Thoracic aorta (tissue), 2 donors: Measurements from ENCODE around the gene KCNK6. TPM values are rescaled to one million over a fixed set of nuclear protein-coding genes. Genes with fewer than 3 reads are reported as not detected.
"Not testable (repeated sequence)": the region's sequence is repeated elsewhere in the genome, so short reads cannot be mapped to it uniquely, and the experiment has no call there.

ENCODE experiments used
- ATAC-seq: fragments of 150-250 bp; one replicate; pipeline ENCODE4 v1.8.0; 2017; ENCODE audit warnings: low read depth; ENCODE audit not compliant: insufficient number of reproducible peaks, low FRiP score
- DNase-seq: peaks from one replicate; pipeline ENCODE4 v3.0.0-alpha.2; 2020; ENCODE audit warnings: low spot score
- H3K27ac ChIP-seq, 2 donors: fragments of 200-600 bp; sonication (generic); 1 replicate in 1 of 2; 2 replicates in 1 of 2; pipeline ENCODE4 v1.5.1; 2016; ENCODE audit warnings: mild to moderate bottlenecking in 2 of 2, moderate library complexity in 2 of 2
- H3K27me3 ChIP-seq: fragments of 200-600 bp; sonication (generic); replicated peaks from 2 replicates; pipeline ENCODE4 v1.6.0; 2016; ENCODE audit warnings: mild to moderate bottlenecking; ENCODE audit not compliant: insufficient read depth
- H3K36me3 ChIP-seq: fragments of 200-600 bp; sonication (generic); one replicate; pipeline ENCODE4 v1.5.1; 2016
- H3K4me1 ChIP-seq, 2 donors: fragments of 200-600 bp; sonication (generic); 1 replicate in 1 of 2; 2 replicates in 1 of 2; pipeline versions ENCODE4 v1.5.1 to v1.6.0; 2016; ENCODE audit warnings: low read depth in 2 of 2, mild to moderate bottlenecking in 1 of 2; ENCODE audit not compliant: control insufficient read depth in 1 of 2
- H3K4me3 ChIP-seq: fragments of 200-600 bp; sonication (generic); 2 replicates; pipeline ENCODE4 v1.5.1; 2016; ENCODE audit warnings: mild to moderate bottlenecking
- H3K9me3 ChIP-seq: fragments of 200-600 bp; sonication (generic); 2 replicates; pipeline ENCODE4 v1.5.1; 2016
- CTCF ChIP-seq: fragments of 200-600 bp; sonication (generic); IDR thresholded peaks from one replicate; pipeline ENCODE4 v1.5.1; 2019; ENCODE audit warnings: antibody characterized with exemption
- total RNA-seq, 2 donors: library from RNA; depleted of rRNA; stranded (reverse); fragments of >200 nt; gene quantifications; one replicate each; pipeline versions ENCODE4 v1.1.0 to v1.2.3, GENCODE V29; 2016

The KCNK6 gene
- total RNA-seq, 2 donors from 2014 or later, result 16.1 to 34.3 TPM

GRCh38 chr19:38360839-38361631 is 41.4 kb downstream of the KCNK6 start:
- H3K36me3 ChIP-seq, result no peaks in the 10 kb centered on the region
- no peaks in the 10 kb centered on the region for H3K9me3 ChIP-seq
- no peak for TF ChIP-seq CTCF
- no peak for DNase-seq
- H3K4me3 ChIP-seq, result peak overlapping the region; percentile 82
- no peak for ATAC-seq
- no peaks in the 10 kb centered on the region for H3K27me3 ChIP-seq
- H3K4me1 ChIP-seq, result peaks cover 8 to 17% of the 10 kb centered on the region in 2 donors
- H3K27ac ChIP-seq, result no peak overlapping the region

- H3K9me3 ChIP-seq, result no peaks in the 10 kb centered on the region
- ATAC-seq (peak; percentile 21), DNase-seq (no peak)
- no peak overlapping the region for H3K27ac ChIP-seq
- H3K27me3 ChIP-seq, result no peaks in the 10 kb centered on the region
- peaks cover 8 to 17% of the 10 kb centered on the region in 2 donors for H3K4me1 ChIP-seq
- H3K4me3 ChIP-seq, result peak overlapping the region; percentile 82
- peak; percentile 53 for TF ChIP-seq CTCF
- no peaks in the 10 kb centered on the region for H3K36me3 ChIP-seq
Measured at GRCh38 chr19:38361633-38362075, 42.0 kb downstream of the KCNK6 start.

- DNase-seq, result no peak
- Histone ChIP-seq H3K36me3 (no peaks in the 10 kb centered on the region), H3K4me3 (peak overlapping the region; percentile 82), H3K27me3 (no peaks in the 10 kb centered on the region), H3K27ac (no peak overlapping the region), H3K4me1 (peaks cover 8 to 17% of the 10 kb centered on the region in 2 donors), H3K9me3 (no peaks in the 10 kb centered on the region)
- no peak for ATAC-seq
- TF ChIP-seq CTCF, result no peak
Measured at GRCh38 chr19:38362076-38362945, 42.7 kb downstream of the KCNK6 start.

GRCh38 chr19:38362946-38363688 is 43.5 kb downstream of the KCNK6 start:
- ATAC-seq, H3K27ac ChIP-seq, DNase-seq, H3K36me3 ChIP-seq, H3K27me3 ChIP-seq, H3K9me3 ChIP-seq: not testable (repeated sequence)
- Histone ChIP-seq H3K4me3 (peak overlapping the region; percentile 82), H3K4me1 (peaks cover 8 to 17% of the 10 kb centered on the region in 2 donors)

- H3K27me3 ChIP-seq, result no peaks in the 10 kb centered on the region
- H3K36me3 ChIP-seq, result no peaks in the 10 kb centered on the region
- H3K9me3 ChIP-seq, result no peaks in the 10 kb centered on the region
- H3K4me1 ChIP-seq, result peaks cover 8 to 11% of the 10 kb centered on the region in 2 donors
- no peak for TF ChIP-seq CTCF
- DNase-seq (no peak), ATAC-seq (no peak)
- no peak overlapping the region for H3K27ac ChIP-seq
- no peak overlapping the region for H3K4me3 ChIP-seq
Measured at GRCh38 chr19:38367041-38367440, 47.4 kb downstream of the KCNK6 start.
